Mammary epithelial cell (primary cell): ENCODE data around the gene KCTD7.

Experiments used
- EZH2 ChIP-seq: IDR thresholded peaks from 2 replicates; pipeline ENCODE4 v1.6.1; 2012; ENCODE audit warnings: low read length, inconsistent platforms, borderline replicate concordance
- TF ChIP-seq, protein P1 (sequence below), 2 donors: IDR thresholded peaks in 1 of 2; conservative IDR thresholded peaks in 1 of 2; 2 replicates each; pipeline ENCODE4 v1.5.1; 2011 to 2012; ENCODE audit warnings: inconsistent platforms in 2 of 2, low read length in 2 of 2, mild to moderate bottlenecking in 2 of 2, control low read depth in 1 of 2, low read depth in 1 of 2; ENCODE audit not compliant: insufficient read depth in 1 of 2; ENCODE audit errors: extremely low read depth in 1 of 2

- TF ChIP-seq, protein P1, sequence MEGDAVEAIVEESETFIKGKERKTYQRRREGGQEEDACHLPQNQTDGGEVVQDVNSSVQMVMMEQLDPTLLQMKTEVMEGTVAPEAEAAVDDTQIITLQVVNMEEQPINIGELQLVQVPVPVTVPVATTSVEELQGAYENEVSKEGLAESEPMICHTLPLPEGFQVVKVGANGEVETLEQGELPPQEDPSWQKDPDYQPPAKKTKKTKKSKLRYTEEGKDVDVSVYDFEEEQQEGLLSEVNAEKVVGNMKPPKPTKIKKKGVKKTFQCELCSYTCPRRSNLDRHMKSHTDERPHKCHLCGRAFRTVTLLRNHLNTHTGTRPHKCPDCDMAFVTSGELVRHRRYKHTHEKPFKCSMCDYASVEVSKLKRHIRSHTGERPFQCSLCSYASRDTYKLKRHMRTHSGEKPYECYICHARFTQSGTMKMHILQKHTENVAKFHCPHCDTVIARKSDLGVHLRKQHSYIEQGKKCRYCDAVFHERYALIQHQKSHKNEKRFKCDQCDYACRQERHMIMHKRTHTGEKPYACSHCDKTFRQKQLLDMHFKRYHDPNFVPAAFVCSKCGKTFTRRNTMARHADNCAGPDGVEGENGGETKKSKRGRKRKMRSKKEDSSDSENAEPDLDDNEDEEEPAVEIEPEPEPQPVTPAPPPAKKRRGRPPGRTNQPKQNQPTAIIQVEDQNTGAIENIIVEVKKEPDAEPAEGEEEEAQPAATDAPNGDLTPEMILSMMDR (conservative IDR thresholded peaks at IDR 0.05 in 1 of 2, IDR thresholded peaks at IDR 0.05 in 1 of 2; ENCODE audit: extremely low read depth in 1 of 2, insufficient read depth in 1 of 2, low read depth in 1 of 2, low read length in 2 of 2), result no peak
- TF ChIP-seq EZH2, result no peak
Observed at GRCh38 chr7:66627151-66627681, 1.5 kb upstream of the KCTD7 start.
